ENCODE results near the gene CWF19L2.
"Not testable (repeated sequence)": the region's sequence is repeated elsewhere in the genome, so short reads cannot be mapped to it uniquely, and the experiment has no call there.

Gene CWF19L2

DNA sequence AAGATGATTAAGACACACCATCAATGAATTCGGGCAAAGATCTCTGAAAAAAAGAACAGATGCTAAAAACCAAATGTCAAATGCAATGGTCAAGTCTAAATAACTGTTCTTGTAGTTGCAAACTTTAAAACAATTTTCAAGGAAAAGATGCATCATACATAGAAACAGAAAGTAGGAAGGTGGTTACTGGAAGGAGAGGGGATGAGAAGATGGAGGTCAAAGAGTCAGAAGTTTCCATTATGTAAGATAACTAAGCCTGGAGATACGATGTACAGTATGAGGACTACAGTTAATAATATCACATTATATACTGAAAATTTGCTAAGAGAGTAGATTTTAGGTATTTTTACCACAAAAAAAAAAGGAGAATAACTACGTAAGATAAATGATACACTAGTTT, 27.1 kb downstream of the CWF19L2 start:
- no peak for DNase-seq (ENCODE audit: extremely low read depth, insufficient read length)
- Histone ChIP-seq H3K36me3 (ENCODE audit: control insufficient read depth, insufficient read depth, low read length) (no peaks in the 10 kb centered on the region), H3K27me3 (replicated peaks; ENCODE audit: control insufficient read depth, insufficient read depth, low read length) (no peaks in the 10 kb centered on the region), H3K4me3 (replicated peaks; ENCODE audit: low read depth, low read length) (no peak overlapping the region)
- TF ChIP-seq, protein P1, sequence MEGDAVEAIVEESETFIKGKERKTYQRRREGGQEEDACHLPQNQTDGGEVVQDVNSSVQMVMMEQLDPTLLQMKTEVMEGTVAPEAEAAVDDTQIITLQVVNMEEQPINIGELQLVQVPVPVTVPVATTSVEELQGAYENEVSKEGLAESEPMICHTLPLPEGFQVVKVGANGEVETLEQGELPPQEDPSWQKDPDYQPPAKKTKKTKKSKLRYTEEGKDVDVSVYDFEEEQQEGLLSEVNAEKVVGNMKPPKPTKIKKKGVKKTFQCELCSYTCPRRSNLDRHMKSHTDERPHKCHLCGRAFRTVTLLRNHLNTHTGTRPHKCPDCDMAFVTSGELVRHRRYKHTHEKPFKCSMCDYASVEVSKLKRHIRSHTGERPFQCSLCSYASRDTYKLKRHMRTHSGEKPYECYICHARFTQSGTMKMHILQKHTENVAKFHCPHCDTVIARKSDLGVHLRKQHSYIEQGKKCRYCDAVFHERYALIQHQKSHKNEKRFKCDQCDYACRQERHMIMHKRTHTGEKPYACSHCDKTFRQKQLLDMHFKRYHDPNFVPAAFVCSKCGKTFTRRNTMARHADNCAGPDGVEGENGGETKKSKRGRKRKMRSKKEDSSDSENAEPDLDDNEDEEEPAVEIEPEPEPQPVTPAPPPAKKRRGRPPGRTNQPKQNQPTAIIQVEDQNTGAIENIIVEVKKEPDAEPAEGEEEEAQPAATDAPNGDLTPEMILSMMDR (IDR thresholded peaks at IDR 0.05; ENCODE audit: insufficient read depth, low read length, poor library complexity, severe bottlenecking) = no peak

DNA sequence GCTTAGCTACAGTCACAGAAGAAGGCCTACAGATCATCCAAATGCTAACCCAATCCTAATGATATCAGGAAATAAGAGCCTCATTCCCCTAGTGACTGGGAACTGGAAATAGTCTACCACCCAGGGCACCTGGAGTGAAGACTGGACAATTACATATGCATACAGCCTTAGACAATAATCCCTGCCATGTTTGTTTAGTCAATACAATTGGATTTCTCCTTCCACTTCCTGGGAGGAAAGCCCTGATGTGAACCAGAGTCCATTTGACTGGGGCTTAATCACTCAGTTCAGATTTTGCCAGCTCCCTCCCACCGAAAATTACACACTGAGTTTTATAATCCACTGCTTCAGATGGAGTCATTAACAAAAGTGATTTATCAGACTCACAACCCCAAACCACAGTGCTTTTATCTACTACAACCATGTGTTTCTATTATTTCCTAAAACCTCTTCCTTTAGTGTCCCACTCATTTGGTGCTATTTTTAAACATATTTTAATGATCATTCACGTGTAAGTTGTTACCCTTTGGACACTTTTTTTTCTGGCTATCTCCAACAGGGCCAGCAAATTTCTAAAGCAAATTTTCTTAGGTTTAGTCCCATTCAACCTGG, 29.9 kb downstream of the CWF19L2 start:
- Histone ChIP-seq H3K36me3 (ENCODE audit: control insufficient read depth, insufficient read depth, low read length) (no peaks in the 10 kb centered on the region), H3K27me3 (replicated peaks; ENCODE audit: control insufficient read depth, insufficient read depth, low read length) (no peaks in the 10 kb centered on the region), H3K4me3 (replicated peaks; ENCODE audit: low read depth, low read length) (no peak overlapping the region)
- no peak for DNase-seq (ENCODE audit: extremely low read depth, insufficient read length)
- TF ChIP-seq, protein P1 (IDR thresholded peaks at IDR 0.05; ENCODE audit: insufficient read depth, low read length, poor library complexity, severe bottlenecking) = no peak

DNA sequence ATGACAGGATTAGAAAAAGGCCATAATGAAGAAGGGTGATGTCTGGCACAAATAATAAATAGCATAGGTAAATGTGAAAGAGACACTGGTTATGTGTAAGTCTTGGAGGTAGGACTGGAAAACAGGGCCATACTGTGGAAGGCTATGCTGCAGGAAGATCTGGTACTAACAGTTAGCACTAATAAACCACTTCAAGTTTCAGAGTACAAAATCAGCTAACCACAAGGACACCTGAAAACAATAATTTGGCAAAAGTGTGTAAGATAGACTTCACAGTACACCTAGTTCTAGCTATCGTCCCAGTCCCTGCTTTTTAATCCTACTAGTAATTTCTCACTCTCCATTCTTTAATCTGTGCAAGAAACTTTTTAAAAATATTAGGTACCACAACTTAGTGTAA, 44.3 kb downstream of the CWF19L2 start:
- Histone ChIP-seq H3K36me3 (ENCODE audit: control insufficient read depth, insufficient read depth, low read length) (no peaks in the 10 kb centered on the region), H3K27me3 (replicated peaks; ENCODE audit: control insufficient read depth, insufficient read depth, low read length) (no peaks in the 10 kb centered on the region), H3K4me3 (replicated peaks; ENCODE audit: low read depth, low read length) (no peak overlapping the region)
- no peak for DNase-seq (ENCODE audit: extremely low read depth, insufficient read length)
- TF ChIP-seq, protein P1 (IDR thresholded peaks at IDR 0.05; ENCODE audit: insufficient read depth, low read length, poor library complexity, severe bottlenecking) = no peak

DNA sequence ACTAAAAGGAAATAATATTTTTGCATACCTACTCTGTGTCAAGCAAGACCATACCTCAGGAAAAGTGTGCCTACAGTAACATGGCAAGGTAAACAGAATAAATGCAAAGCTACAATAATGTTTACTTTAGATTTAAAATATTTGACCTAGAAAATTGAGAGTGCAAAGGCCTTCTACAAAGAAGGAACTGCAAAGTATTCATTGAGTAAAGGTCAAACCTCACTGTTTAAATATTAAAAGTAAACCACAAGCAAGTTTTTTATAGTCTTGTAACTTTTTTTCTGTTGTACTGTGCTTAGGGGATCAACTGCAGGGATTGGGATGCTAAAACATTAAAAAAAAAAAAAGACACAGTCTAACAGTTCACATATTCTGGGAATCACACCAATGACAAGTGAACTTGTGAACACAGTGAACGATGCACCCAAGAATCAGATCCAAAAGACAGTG, 48.8 kb downstream of the CWF19L2 start:
- Histone ChIP-seq H3K36me3 (ENCODE audit: control insufficient read depth, insufficient read depth, low read length) (no peaks in the 10 kb centered on the region), H3K4me3 (replicated peaks; ENCODE audit: low read depth, low read length) (no peak overlapping the region), H3K27me3 (replicated peaks; ENCODE audit: control insufficient read depth, insufficient read depth, low read length) (no peaks in the 10 kb centered on the region)
- TF ChIP-seq, protein P1 (IDR thresholded peaks at IDR 0.05; ENCODE audit: insufficient read depth, low read length, poor library complexity, severe bottlenecking) = no peak
- DNase-seq (ENCODE audit: extremely low read depth, insufficient read length) = no peak

DNA sequence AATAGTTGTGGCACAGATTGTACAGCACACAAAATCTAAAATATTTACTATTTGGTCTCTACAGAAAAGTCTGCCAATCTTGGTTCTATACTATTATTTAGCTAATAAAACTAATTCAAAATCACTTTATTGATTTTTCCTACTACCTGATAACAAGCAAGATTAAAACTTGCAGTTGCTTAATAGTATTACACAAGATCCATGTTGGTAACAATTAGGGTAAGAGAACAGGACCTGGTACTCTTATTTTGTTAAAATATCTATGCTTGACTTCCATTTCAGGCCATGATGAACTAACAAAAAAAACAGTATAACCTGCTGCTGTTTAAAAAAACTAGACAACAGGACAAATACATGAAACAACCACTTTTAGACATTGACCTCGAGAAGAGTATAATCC, 52.4 kb downstream of the CWF19L2 start:
- DNase-seq (ENCODE audit: extremely low read depth, insufficient read length) = no peak
- Histone ChIP-seq H3K36me3 (ENCODE audit: control insufficient read depth, insufficient read depth, low read length) (no peaks in the 10 kb centered on the region; the same call in none of the 2 replicates), H3K27me3 (replicated peaks; ENCODE audit: control insufficient read depth, insufficient read depth, low read length) (no peaks in the 10 kb centered on the region), H3K4me3 (replicated peaks; ENCODE audit: low read depth, low read length) (no peak overlapping the region)
- TF ChIP-seq, protein P1 (IDR thresholded peaks at IDR 0.05; ENCODE audit: insufficient read depth, low read length, poor library complexity, severe bottlenecking) = no peak

DNA sequence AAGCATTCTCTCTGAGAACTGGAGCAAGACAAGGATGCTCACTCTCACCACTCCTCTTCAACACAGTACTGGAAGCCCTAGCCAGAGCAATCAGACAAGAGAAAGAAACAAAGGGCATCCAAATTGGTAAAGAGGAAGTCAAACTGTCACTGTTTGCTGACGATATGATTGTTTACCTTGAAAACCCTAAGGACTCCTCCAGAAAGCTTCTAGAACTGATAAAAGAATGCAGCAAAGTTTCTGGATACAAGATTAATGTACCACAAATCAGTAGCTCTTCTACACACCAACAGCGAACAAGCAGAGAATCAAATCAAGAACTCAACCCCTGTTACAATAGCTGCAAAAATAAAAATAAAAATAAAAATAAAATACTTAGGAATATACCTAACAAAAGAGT, 56.5 kb downstream of the CWF19L2 start:
- not testable (repeated sequence) for H3K27me3 ChIP-seq (replicated peaks; ENCODE audit: control insufficient read depth, insufficient read depth, low read length); DNase-seq (ENCODE audit: extremely low read depth, insufficient read length); H3K4me3 ChIP-seq (replicated peaks; ENCODE audit: low read depth, low read length); H3K36me3 ChIP-seq (ENCODE audit: control insufficient read depth, insufficient read depth, low read length)

Measured in GM06990 (cell line).